Activated CD4-positive, CD25-positive, alpha-beta regulatory T cell treated with anti-CD3 and anti-CD28 coated beads, Interleukin-2, amount 50 U/mL, for 72 hours (primary cell): Measurements from ENCODE around the gene SGCG.
"Not testable (repeated sequence)": the region's sequence is repeated elsewhere in the genome, so short reads cannot be mapped to it uniquely, and the experiment has no call there.

Source experiments
- DNase-seq: peaks from one replicate; pipeline ENCODE4 v3.0.0; 2021

SGCG gene

GRCh38 chr13:23180711-23181110 lies at the start of gene SGCG:
TSS of gene SGCG (plus strand) at chr13:23180979. CDS start at chr13:23203695, 22,716 bp downstream.
- DNase-seq: no peak

- DNase-seq: no peak
Measured at GRCh38 chr13:23134542-23134941, 46.2 kb upstream of the SGCG start.

GRCh38 chr13:23140492-23140891 lies 40.3 kb upstream of the SGCG start:
- DNase-seq: no peak

GRCh38 chr13:23141964-23142363 lies 38.8 kb upstream of the SGCG start:
- DNase-seq: no peak

- not testable (repeated sequence) for DNase-seq
Measured at GRCh38 chr13:23142607-23143006, 38.2 kb upstream of the SGCG start.

GRCh38 chr13:23144431-23144830 lies 36.3 kb upstream of the SGCG start:
- DNase-seq: no peak

- DNase-seq: no peak
Measured at GRCh38 chr13:23146006-23146405, 34.8 kb upstream of the SGCG start.

GRCh38 chr13:23146811-23147625 lies 33.8 kb upstream of the SGCG start:
- no peak for DNase-seq

GRCh38 chr13:23147827-23148226 lies 33.0 kb upstream of the SGCG start:
- no peak for DNase-seq

- no peak for DNase-seq
Measured at GRCh38 chr13:23157781-23158180, 23.0 kb upstream of the SGCG start.

GRCh38 chr13:23159205-23159759 lies 21.5 kb upstream of the SGCG start:
- DNase-seq: no peak

- DNase-seq: no peak
Measured at GRCh38 chr13:23159760-23160637, 20.8 kb upstream of the SGCG start.

- no peak for DNase-seq
Measured at GRCh38 chr13:23160638-23161480, 19.9 kb upstream of the SGCG start.

- no peak for DNase-seq
Measured at GRCh38 chr13:23161481-23161825, 19.3 kb upstream of the SGCG start.

GRCh38 chr13:23175920-23176319 lies 4.9 kb upstream of the SGCG start:
- DNase-seq: no peak

GRCh38 chr13:23182142-23182541 lies 1.4 kb downstream of the SGCG start:
- no peak for DNase-seq

- DNase-seq: no peak
Measured at GRCh38 chr13:23183292-23183691, 2.5 kb downstream of the SGCG start.

GRCh38 chr13:23185542-23185941 lies 4.8 kb downstream of the SGCG start:
- no peak for DNase-seq

- no peak for DNase-seq
Measured at GRCh38 chr13:23201870-23202269, 21.1 kb downstream of the SGCG start.

- DNase-seq: no peak
Measured at GRCh38 chr13:23202383-23202782, 21.6 kb downstream of the SGCG start.

GRCh38 chr13:23203516-23203915 lies 22.7 kb downstream of the SGCG start:
- no peak for DNase-seq

GRCh38 chr13:23205807-23206206 lies 25.0 kb downstream of the SGCG start:
- DNase-seq: no peak

- no peak for DNase-seq
Measured at GRCh38 chr13:23212671-23213070, 31.9 kb downstream of the SGCG start.
